ENCODE measurements around the gene C5AR2.

The C5AR2 gene

DNA sequence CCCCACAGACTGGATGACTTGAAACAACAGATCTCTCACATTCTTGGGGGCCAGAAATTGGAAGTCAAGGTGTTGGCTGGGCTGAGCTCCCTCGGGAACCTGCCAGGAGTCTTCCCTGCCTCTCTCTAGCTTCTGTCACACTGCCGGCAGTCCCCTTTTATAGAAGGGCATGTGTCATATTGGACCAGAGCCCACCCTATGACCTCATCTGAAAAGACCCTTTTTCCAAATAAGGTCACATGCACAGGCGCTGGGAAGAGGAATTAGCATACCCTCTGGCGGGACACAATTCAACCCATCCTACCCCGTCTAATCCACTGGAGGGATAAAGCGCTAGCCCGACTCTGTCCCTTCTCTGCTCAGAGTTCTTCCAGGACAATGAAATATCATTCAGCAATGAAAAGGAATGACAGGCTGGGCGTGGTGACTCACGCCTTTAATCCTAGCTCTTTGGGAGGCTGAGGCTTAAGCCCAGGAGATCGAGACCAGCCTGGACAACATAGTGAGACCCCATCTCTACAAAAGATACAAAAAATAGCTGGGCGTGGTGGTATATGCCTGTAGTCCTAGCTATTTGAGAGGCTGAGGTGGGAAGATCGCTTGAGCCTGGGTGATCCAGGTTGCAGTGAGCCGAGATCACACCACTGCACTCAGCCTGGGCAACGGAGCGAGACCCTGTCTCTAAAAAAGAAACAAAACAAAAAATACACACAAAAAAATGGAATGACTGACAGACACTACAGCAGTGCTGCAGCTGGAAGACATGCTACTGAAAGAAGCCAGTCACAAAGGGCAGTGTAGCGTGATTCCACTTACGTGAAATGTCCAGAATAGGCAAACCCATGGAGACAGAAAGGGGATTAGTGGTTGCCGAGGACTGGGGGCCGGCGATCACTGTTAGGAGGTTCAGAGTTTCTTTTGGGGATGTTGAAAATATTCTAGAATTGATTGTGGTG lies 58.8 kb downstream of the C5AR2 start:
- DNase-seq = no peak

GRCh38 chr19:47391510-47392223 lies 59.7 kb downstream of the C5AR2 start:
- DNase-seq = peak; percentile 85

Measured in stimulated activated CD4-positive, alpha-beta T cell treated with anti-CD3 and anti-CD28 coated beads, Interleukin-4, amount 100 ng/mL, for 1 hour (primary cell).